WERI-Rb-1 (cell line): Measurements from ENCODE around the gene YJU2.
"Not testable (repeated sequence)": the region's sequence is repeated elsewhere in the genome, so short reads cannot be mapped to it uniquely, and the experiment has no call there.

ENCODE experiments used
- DNase-seq: peaks from one replicate; pipeline ENCODE4 v3.0.0-alpha.2; 2020
- H3K27ac ChIP-seq: fragments of 250-450 bp; sonication (Bioruptor Pico); 2 replicates; pipeline ENCODE4 v1.5.1; 2020; ENCODE audit warnings: mild to moderate bottlenecking, moderate library complexity
- H3K27me3 ChIP-seq: fragments of 250-450 bp; sonication (Bioruptor Pico); 2 replicates; pipeline ENCODE4 v1.5.1; 2021; ENCODE audit warnings: mild to moderate bottlenecking, low read depth, moderate library complexity; ENCODE audit not compliant: insufficient read depth, severe bottlenecking
- H3K36me3 ChIP-seq: fragments of 250-450 bp; sonication (Bioruptor Pico); 2 replicates; pipeline ENCODE4 v1.5.1; 2020; ENCODE audit warnings: mild to moderate bottlenecking, moderate library complexity
- H3K4me3 ChIP-seq: 2 replicates; pipeline ENCODE4 v1.5.1; 2011; ENCODE audit warnings: low read depth, mild to moderate bottlenecking, control low read depth, low read length
- H3K9me3 ChIP-seq: fragments of 250-450 bp; sonication (Bioruptor Pico); 2 replicates; pipeline ENCODE4 v1.5.1; 2021; ENCODE audit warnings: mild to moderate bottlenecking, moderate library complexity; ENCODE audit not compliant: severe bottlenecking
- TF ChIP-seq, protein P1 (sequence below): IDR thresholded peaks from 2 replicates; pipeline ENCODE4 v1.5.1; 2011; ENCODE audit warnings: low read depth, mild to moderate bottlenecking, control low read depth, inconsistent platforms, low read length

The YJU2 gene

GRCh38 chr19:4213116-4213515 is 33.8 kb upstream of the YJU2 start:
- H3K27ac ChIP-seq, result no peak overlapping the region
- no peaks in the 10 kb centered on the region for H3K27me3 ChIP-seq
- peaks cover 3% of the 10 kb centered on the region for H3K9me3 ChIP-seq
- no peak for DNase-seq
- TF ChIP-seq, protein P1, sequence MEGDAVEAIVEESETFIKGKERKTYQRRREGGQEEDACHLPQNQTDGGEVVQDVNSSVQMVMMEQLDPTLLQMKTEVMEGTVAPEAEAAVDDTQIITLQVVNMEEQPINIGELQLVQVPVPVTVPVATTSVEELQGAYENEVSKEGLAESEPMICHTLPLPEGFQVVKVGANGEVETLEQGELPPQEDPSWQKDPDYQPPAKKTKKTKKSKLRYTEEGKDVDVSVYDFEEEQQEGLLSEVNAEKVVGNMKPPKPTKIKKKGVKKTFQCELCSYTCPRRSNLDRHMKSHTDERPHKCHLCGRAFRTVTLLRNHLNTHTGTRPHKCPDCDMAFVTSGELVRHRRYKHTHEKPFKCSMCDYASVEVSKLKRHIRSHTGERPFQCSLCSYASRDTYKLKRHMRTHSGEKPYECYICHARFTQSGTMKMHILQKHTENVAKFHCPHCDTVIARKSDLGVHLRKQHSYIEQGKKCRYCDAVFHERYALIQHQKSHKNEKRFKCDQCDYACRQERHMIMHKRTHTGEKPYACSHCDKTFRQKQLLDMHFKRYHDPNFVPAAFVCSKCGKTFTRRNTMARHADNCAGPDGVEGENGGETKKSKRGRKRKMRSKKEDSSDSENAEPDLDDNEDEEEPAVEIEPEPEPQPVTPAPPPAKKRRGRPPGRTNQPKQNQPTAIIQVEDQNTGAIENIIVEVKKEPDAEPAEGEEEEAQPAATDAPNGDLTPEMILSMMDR, result no peak
- no peak overlapping the region for H3K4me3 ChIP-seq
- no peaks in the 10 kb centered on the region for H3K36me3 ChIP-seq

GRCh38 chr19:4215807-4216206 is 31.1 kb upstream of the YJU2 start:
- Histone ChIP-seq H3K9me3 (peaks cover 3% of the 10 kb centered on the region), H3K36me3 (no peaks in the 10 kb centered on the region), H3K27ac (no peak overlapping the region), H3K4me3 (no peak overlapping the region), H3K27me3 (no peaks in the 10 kb centered on the region)
- TF ChIP-seq, protein P1, result no peak
- DNase-seq, result no peak

DNA sequence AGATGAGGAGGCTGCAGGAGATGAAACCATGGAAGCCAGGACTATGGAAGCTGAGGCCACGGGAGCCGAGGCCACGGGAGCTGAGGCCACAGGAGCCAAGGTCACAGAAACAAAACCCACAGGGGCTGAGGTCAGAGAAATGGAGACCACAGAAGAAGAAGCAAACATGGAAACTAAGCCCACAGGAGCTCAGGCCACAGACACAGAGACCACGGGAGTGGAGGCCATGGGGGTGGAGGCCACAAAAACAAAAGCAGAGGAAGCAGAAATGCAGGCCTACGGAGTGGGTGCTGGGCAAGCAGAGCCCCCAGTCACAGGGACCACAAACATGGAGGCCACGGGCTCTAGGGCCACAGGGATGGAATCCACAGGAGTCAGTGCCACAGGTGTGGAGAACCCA is 30.0 kb upstream of the YJU2 start:
- DNase-seq, result no peak
- no peak overlapping the region for H3K4me3 ChIP-seq
- H3K36me3 ChIP-seq, result no peaks in the 10 kb centered on the region
- H3K9me3 ChIP-seq, result peaks cover 3% of the 10 kb centered on the region
- no peak overlapping the region for H3K27ac ChIP-seq
- H3K27me3 ChIP-seq, result no peaks in the 10 kb centered on the region
- TF ChIP-seq, protein P1, result no peak

DNA sequence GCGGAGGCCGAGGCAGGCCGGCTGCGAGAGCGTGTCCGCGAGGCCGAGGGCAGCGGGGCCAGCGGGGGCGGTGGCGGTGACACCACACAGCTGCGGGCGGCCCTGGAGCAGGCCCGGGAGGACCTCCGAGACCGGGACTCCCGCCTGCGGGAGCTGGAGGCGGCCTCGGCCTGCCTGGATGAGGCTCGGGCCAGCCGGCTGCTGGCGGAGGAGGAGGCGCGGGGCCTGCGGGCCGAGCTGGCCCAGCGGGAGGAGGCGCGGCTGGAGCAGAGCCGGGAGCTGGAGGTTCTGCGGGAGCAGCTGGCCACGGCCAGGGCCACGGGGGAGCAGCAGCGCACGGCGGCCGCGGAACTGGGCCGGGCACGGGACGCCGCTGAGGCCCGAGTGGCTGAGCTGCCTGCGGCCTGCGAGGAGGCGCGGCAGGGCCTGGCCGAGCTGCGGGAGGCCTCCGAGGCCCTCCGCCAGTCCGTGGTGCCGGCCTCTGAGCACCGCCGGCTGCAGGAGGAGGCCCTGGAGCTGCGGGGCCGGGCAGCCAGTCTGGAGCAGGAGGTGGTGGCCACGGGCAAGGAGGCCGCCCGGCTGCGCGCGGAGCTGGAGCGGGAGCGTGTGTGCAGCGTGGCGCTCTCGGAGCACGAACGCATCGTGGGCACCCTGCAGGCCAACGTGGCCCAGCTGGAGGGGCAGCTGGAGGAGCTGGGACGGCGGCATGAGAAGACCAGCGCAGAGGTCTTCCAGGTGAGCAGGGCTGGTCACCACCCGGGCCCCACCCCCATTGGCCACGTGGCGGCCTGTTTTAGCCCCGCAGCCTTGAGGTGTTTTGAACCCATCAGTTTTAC is 29.2 kb upstream of the YJU2 start:
- TF ChIP-seq, protein P1, result no peak
- no peak overlapping the region for H3K4me3 ChIP-seq
- peaks cover 3% of the 10 kb centered on the region for H3K9me3 ChIP-seq
- H3K27me3 ChIP-seq, result no peaks in the 10 kb centered on the region
- no peak overlapping the region for H3K27ac ChIP-seq
- H3K36me3 ChIP-seq, result no peaks in the 10 kb centered on the region
- no peak for DNase-seq

DNA sequence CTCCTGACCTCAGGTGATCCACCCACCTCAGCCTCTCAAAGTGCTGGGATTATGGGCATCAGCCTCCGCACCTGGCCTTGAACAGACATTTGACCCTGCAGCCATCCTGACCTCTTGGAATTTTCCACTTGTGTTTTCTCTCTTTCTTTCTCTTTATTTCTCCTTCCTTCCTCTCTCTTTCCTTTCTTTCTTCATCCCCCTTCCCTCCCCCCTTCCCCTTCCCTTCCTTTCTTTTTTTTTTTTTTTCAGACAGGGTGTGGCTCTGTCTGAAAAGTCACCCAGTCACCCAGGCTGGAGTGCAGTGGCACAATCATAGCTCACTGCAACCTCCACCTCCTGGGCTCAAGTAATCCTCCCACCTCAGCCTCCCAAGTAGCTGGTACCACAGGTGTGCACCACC is 28.4 kb upstream of the YJU2 start:
- not testable (repeated sequence) for H3K36me3 ChIP-seq, H3K27ac ChIP-seq, H3K9me3 ChIP-seq, DNase-seq, H3K27me3 ChIP-seq, H3K4me3 ChIP-seq

GRCh38 chr19:4220188-4220587 is 26.7 kb upstream of the YJU2 start:
- Histone ChIP-seq H3K36me3 (no peaks in the 10 kb centered on the region), H3K4me3 (no peak overlapping the region), H3K27me3 (no peaks in the 10 kb centered on the region), H3K27ac (no peak overlapping the region), H3K9me3 (peaks cover 3% of the 10 kb centered on the region)
- DNase-seq, result no peak
- TF ChIP-seq, protein P1, result no peak
